Activated CD8-positive, alpha-beta T cell treated with anti-CD3 and anti-CD28 coated beads for 36 hours (primary cell): ENCODE measurements around the gene TRAPPC6A. TPM values are rescaled to one million over a fixed set of nuclear protein-coding genes. Genes with fewer than 3 reads are reported as not detected.

Experiments used
- ATAC-seq: fragments of 200-7000 bp; cut with Tn5 transposase; one replicate; pipeline ENCODE4 v1.10.0; 2021; ENCODE audit warnings: mild to moderate bottlenecking, moderate library complexity
- CTCF ChIA-PET: fragments of 350-600 bp; sonication (Branson Sonifier 250); formaldehyde crosslinking; loops from one replicate; lab custom pipeline; 2021; ENCODE audit warnings: antibody characterized with exemption; lab: Charles Lee
- POLR2A ChIA-PET: fragments of 350-600 bp; sonication (Branson Sonifier 250); formaldehyde crosslinking; loops from one replicate; lab custom pipeline; 2021; ENCODE audit warnings: antibody characterized with exemption; lab: Charles Lee
- DNase-seq: peaks from one replicate; pipeline ENCODE4 v3.0.0-alpha.2; 2020
- H3K27ac Mint-ChIP-seq: one replicate; pipeline ENCODE4 v1.8.0; 2021; ENCODE audit warnings: mild to moderate bottlenecking, mixed read lengths
- H3K27me3 Mint-ChIP-seq: one replicate; pipeline ENCODE4 v1.8.0; 2021; ENCODE audit warnings: mixed read lengths
- H3K36me3 Mint-ChIP-seq: one replicate; pipeline ENCODE4 v1.8.0; 2021; ENCODE audit warnings: low read depth, mixed read lengths
- H3K4me1 Mint-ChIP-seq: one replicate; pipeline ENCODE4 v1.8.0; 2021; ENCODE audit warnings: low read depth, mixed read lengths
- H3K4me3 Mint-ChIP-seq: one replicate; pipeline ENCODE4 v1.8.0; 2021; ENCODE audit warnings: mild to moderate bottlenecking, moderate library complexity, mixed read lengths
- H3K9me3 Mint-ChIP-seq: one replicate; pipeline ENCODE4 v1.8.0; 2021; ENCODE audit warnings: mixed read lengths
- CTCF ChIP-seq: fragments of 200-600 bp; IDR thresholded peaks from one replicate; pipeline ENCODE4 v1.8.0; 2022; ENCODE audit warnings: antibody characterized with exemption, mild to moderate bottlenecking
- intact Hi-C: fragments of 100-400 bp; cut with micrococcal nuclease; formaldehyde crosslinking; loops from one replicate; pipeline ENCODE4 v1.10.0; 2022
- total RNA-seq, 2 experiments: library from RNA; stranded (reverse); gene quantifications; one replicate each; pipeline ENCODE4 v1.2.3, GENCODE V29; 2021

The TRAPPC6A gene
- total RNA-seq, 2 experiments from 2014 or later, result 27.3 to 28.8 TPM

DNA sequence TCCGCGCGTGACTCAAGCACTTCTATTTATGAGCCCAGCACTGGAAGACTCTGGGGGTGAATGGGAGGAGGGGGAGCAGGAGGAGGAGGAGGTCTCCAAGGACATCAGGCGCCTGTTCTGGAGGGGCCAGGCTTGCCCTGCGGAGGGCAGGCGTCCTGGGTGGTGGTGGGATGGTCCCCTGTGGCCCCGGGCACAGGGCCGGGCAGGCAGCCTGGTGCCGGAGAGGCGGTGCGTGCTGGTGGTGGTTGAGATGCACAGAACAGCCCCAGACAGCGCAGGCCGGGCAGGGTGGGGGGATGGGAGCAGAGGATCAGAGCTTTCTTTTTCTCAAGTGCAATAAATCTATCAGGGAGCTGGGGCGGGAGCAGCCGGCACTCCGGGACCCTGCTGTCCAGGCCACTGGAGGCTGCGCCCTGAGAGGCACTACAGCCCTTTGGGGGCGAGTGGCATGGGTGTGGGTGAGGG is 31.3 kb downstream of the TRAPPC6A start:
- TF ChIP-seq CTCF, result no peak
- Mint-ChIP-seq H3K27ac (no peak overlapping the region), H3K4me1 (peaks cover 11% of the 10 kb centered on the region), H3K27me3 (peaks cover 4% of the 10 kb centered on the region), H3K4me3 (no peak overlapping the region), H3K9me3 (no peaks in the 10 kb centered on the region), H3K36me3 (peaks cover 11% of the 10 kb centered on the region)
- no peak for DNase-seq
- intact Hi-C loops, result no loop called here
- ChIA-PET POLR2A (interaction anchor here (1.0 kb wide), 1 partner anchor 31 kb away, joined by 3 read pairs; the partner anchor contains the start of genes BLOC1S3 and TRAPPC6A), CTCF (no interaction called here)
- ATAC-seq, result no peak

- POLR2A ChIA-PET, result interaction anchor here (1.0 kb wide), 1 partner anchor 32 kb away, joined by 3 read pairs; the partner anchor contains the start of genes BLOC1S3 and TRAPPC6A
- H3K9me3 Mint-ChIP-seq, result no peaks in the 10 kb centered on the region
- CTCF ChIA-PET, result no interaction called here
Observed at GRCh38 chr19:45146251-45146650, 31.8 kb downstream of the TRAPPC6A start.

GRCh38 chr19:45145270-45146189 is 32.5 kb downstream of the TRAPPC6A start:
- TF ChIP-seq CTCF, result no peak
- no peak overlapping the region for H3K4me3 Mint-ChIP-seq
- peaks cover 12% of the 10 kb centered on the region for H3K36me3 Mint-ChIP-seq
- H3K27me3 Mint-ChIP-seq, result no peaks in the 10 kb centered on the region
- no peak for DNase-seq
- ChIA-PET POLR2A (interaction anchor here (1.0 kb wide), 1 partner anchor 33 kb away, joined by 3 read pairs; the partner anchor contains the start of genes BLOC1S3 and TRAPPC6A), CTCF (no interaction called here)
- H3K4me1 Mint-ChIP-seq, result peaks cover 7% of the 10 kb centered on the region
- H3K27ac Mint-ChIP-seq, result no peak overlapping the region
- intact Hi-C loops, result no loop called here
- no peaks in the 10 kb centered on the region for H3K9me3 Mint-ChIP-seq
- ATAC-seq, result no peak

More at GRCh38 chr19:45146251-45146650, 31.8 kb downstream of the TRAPPC6A start:
- peaks cover 7% of the 10 kb centered on the region for H3K4me1 Mint-ChIP-seq
- H3K27me3 Mint-ChIP-seq, result no peaks in the 10 kb centered on the region
- H3K27ac Mint-ChIP-seq, result no peak overlapping the region
- ATAC-seq (no peak), DNase-seq (no peak)
- no peak overlapping the region for H3K4me3 Mint-ChIP-seq
- H3K36me3 Mint-ChIP-seq, result peaks cover 11% of the 10 kb centered on the region
- TF ChIP-seq CTCF, result no peak
- intact Hi-C loops, result no loop called here

GRCh38 chr19:45144431-45145269 is 33.4 kb downstream of the TRAPPC6A start:
- POLR2A ChIA-PET, result no interaction called here
- DNase-seq (no peak), ATAC-seq (no peak)
- H3K4me1 Mint-ChIP-seq, result peaks cover 5% of the 10 kb centered on the region
- H3K4me3 Mint-ChIP-seq, result no peak overlapping the region
- intact Hi-C loops, result no loop called here
- H3K36me3 Mint-ChIP-seq, result peaks cover 12% of the 10 kb centered on the region
- no peak for TF ChIP-seq CTCF
- no peak overlapping the region for H3K27ac Mint-ChIP-seq
- H3K27me3 Mint-ChIP-seq, result no peaks in the 10 kb centered on the region
- no peaks in the 10 kb centered on the region for H3K9me3 Mint-ChIP-seq
- CTCF ChIA-PET, result no interaction called here
